Measurements from ENCODE around the gene PLA2G7. TPM values are rescaled to one million over a fixed set of nuclear protein-coding genes. Genes with fewer than 3 reads are reported as not detected.

The PLA2G7 gene
- polyA plus RNA-seq, 3 donors: 10.2 to 53.5 (median 24.4) TPM

GRCh38 chr6:46706464-46706863, 28.7 kb downstream of the PLA2G7 start:
- 50% methylated on average over 1 of the region's 2 CpGs for WGBS (ENCODE audit: insufficient coverage)
- no peak for DNase-seq
- no peak for TF ChIP-seq CTCF (IDR thresholded peaks at IDR 0.05)
- intact Hi-C loops (cut with micrococcal nuclease): no loop called here
- Histone ChIP-seq H3K4me1 (ENCODE audit: control insufficient read depth in 1 of 2, insufficient read depth in 2 of 2, low read length in 2 of 2) (peaks cover 18 to 20% of the 10 kb centered on the region in 2 donors), H3K79me2 (ENCODE audit: insufficient read depth, low read length) (no peaks in the 10 kb centered on the region), H3K9me3 (replicated peaks in 1 of 2; ENCODE audit: control insufficient read depth in 1 of 2, insufficient read depth in 1 of 2, low read length in 2 of 2) (no peaks in the 10 kb centered on the region), H2AFZ (ENCODE audit: insufficient read depth, low read depth, low read length, poor library complexity, severe bottlenecking) (no peak overlapping the region), H3K27me3 (ENCODE audit: control insufficient read depth in 2 of 2, insufficient read depth in 2 of 2, low read length in 2 of 2) (peaks cover 2 to 13% of the 10 kb centered on the region in 2 donors), H3K9ac (ENCODE audit: insufficient read depth, low read length, poor library complexity, severe bottlenecking) (no peak overlapping the region), H3K4me2 (replicated peaks; ENCODE audit: extremely low read depth, low read length, poor library complexity, severe bottlenecking) (no peak overlapping the region), H3K27ac (ENCODE audit: low read depth in 1 of 2, low read length in 2 of 2) (no peak overlapping the region), H3K36me3 (replicated peaks in 1 of 2; ENCODE audit: control insufficient read depth in 1 of 2, insufficient read depth in 2 of 2, low read length in 2 of 2) (peaks cover 20 to 31% of the 10 kb centered on the region in 2 donors), H4K20me1 (ENCODE audit: insufficient read depth, low read length) (no peaks in the 10 kb centered on the region), H3K4me3 (replicated peaks in 1 of 3; ENCODE audit: low read depth in 2 of 3, low read length in 3 of 3) (no peak overlapping the region)
- Mint-ChIP-seq H3K4me3 (no peak overlapping the region), H3K4me1 (peaks cover 24% of the 10 kb centered on the region), H3K9me3 (peaks cover 3 to 7% (median 6%) of the 10 kb centered on the region in 7 donors), H3K27me3 (ENCODE audit: low read depth in 3 of 3) (peaks cover 0 to 3% (median 2%) of the 10 kb centered on the region in 3 donors), H3K27ac (no peak overlapping the region), H3K36me3 (peaks cover 41 to 60% of the 10 kb centered on the region in 2 donors)

DNA sequence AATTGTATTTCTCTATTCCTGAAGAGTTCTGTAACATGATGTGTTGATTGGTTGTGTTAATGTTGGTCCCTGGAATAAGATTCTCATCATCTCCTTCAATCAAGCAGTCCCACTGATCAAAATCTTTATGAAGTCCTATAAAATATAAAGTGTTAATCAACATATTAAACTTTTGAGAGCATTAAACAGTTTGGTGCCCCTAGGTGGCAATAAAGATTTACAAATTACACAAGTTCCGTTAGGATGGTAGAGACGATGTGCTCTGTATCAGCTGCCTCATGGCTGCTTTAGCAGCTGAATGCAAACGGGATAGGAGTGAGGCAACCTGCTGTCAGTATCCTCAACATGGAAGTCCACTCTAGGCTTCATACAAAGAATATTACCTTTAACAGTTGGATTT, 30.6 kb downstream of the PLA2G7 start:
- intact Hi-C loops (cut with micrococcal nuclease): loop anchor here (2.0 kb wide), 1 partner anchor 76 kb away; no protein-coding TSS in a partner anchor
- peaks cover 11% of the 10 kb centered on the region for H3K4me1 Mint-ChIP-seq
- no peaks in the 10 kb centered on the region for H3K9me3 ChIP-seq (replicated peaks in 1 of 2; ENCODE audit: control insufficient read depth in 1 of 2, insufficient read depth in 1 of 2, low read length in 2 of 2)
- no CpG with 5 or more reads among the region's 3 CpGs for WGBS (ENCODE audit: insufficient coverage)
- H3K4me2 ChIP-seq (replicated peaks; ENCODE audit: extremely low read depth, low read length, poor library complexity, severe bottlenecking): no peak overlapping the region
- no peak overlapping the region for H3K27ac Mint-ChIP-seq
- H4K20me1 ChIP-seq (ENCODE audit: insufficient read depth, low read length): no peaks in the 10 kb centered on the region
- no peaks in the 10 kb centered on the region for H3K79me2 ChIP-seq (ENCODE audit: insufficient read depth, low read length)
- peak overlapping the region; percentile 15 for H2AFZ ChIP-seq (ENCODE audit: insufficient read depth, low read depth, low read length, poor library complexity, severe bottlenecking)
- peaks cover 16 to 23% of the 10 kb centered on the region in 2 donors for H3K36me3 ChIP-seq (replicated peaks in 1 of 2; ENCODE audit: control insufficient read depth in 1 of 2, insufficient read depth in 2 of 2, low read length in 2 of 2)
- H3K36me3 Mint-ChIP-seq: peaks cover 30 to 44% of the 10 kb centered on the region in 2 donors
- peak; percentile 69 for TF ChIP-seq CTCF (IDR thresholded peaks at IDR 0.05)
- H3K27me3 Mint-ChIP-seq (ENCODE audit: low read depth in 3 of 3): peaks cover 0 to 4% (median 2%) of the 10 kb centered on the region in 3 donors
- H3K4me3 ChIP-seq (replicated peaks in 1 of 3; ENCODE audit: low read depth in 2 of 3, low read length in 3 of 3): no peak overlapping the region
- peak; percentile 48 to 78 (median 76) for DNase-seq
- peaks cover 2 to 13% of the 10 kb centered on the region in 2 donors for H3K27me3 ChIP-seq (ENCODE audit: control insufficient read depth in 2 of 2, insufficient read depth in 2 of 2, low read length in 2 of 2)
- H3K4me3 Mint-ChIP-seq: peak overlapping the region in 1 of 2 donors; percentile 9
- peaks cover 3 to 7% (median 4%) of the 10 kb centered on the region in 7 donors for H3K9me3 Mint-ChIP-seq
- no peak overlapping the region for H3K27ac ChIP-seq (ENCODE audit: low read depth in 1 of 2, low read length in 2 of 2)
- H3K4me1 ChIP-seq (ENCODE audit: control insufficient read depth in 1 of 2, insufficient read depth in 2 of 2, low read length in 2 of 2): peaks cover 5 to 6% of the 10 kb centered on the region in 2 donors
- H3K9ac ChIP-seq (ENCODE audit: insufficient read depth, low read length, poor library complexity, severe bottlenecking): no peak overlapping the region

Measured in CD14-positive monocyte (primary cell).